ENCODE data around the gene RSPH10B. TPM values are rescaled to one million over a fixed set of nuclear protein-coding genes. Genes with fewer than 3 reads are reported as not detected.
"Not testable (repeated sequence)": the region's sequence is repeated elsewhere in the genome, so short reads cannot be mapped to it uniquely, and the experiment has no call there.

The RSPH10B gene
- total RNA-seq, result under 1 TPM in 1 of 2 donors, not detected in 1; 0.40 TPM
- 0 to 0.35 reads per million in 2 donors for total RNA-seq

DNA sequence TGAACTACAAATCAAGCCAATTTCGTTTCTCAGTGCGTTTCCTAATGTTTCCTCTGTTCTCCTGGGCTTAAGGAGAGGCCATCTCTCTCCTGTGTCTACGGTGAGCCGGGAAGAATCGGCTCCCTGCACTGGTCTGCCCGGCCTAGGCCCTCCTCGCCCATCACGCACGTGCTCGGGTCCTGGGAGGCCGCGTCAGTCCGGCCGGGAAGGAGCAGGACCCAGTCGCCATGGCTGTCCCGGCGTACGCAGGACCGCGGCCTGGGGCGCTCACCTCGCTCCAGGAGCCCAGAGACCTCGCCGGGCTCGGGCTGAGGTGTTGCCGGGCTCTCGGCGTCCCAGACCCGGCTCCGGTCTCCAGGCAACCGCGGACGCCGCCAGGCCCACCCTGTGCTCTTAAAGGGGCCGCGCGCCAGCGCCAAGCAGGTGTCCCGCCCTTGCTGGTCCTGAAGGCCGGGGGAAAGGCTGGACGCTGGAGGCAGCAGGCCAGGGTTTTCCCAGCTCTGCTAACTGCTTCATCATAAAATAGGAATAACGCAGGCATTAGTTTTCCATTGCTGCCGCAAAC, at the start of gene RSPH10B:
TSS of gene RSPH10B (minus strand) at position 343 of the 565 bp plus-strand sequence. CDS start 3,573 bp downstream, outside the sequence.
- H3K36me3 Mint-ChIP-seq (ENCODE audit: low read depth); H3K4me1 Mint-ChIP-seq; H3K4me3 Mint-ChIP-seq; DNase-seq; ATAC-seq; H3K9me3 ChIP-seq (ENCODE audit: control insufficient read depth, low read length, poor library complexity, severe bottlenecking); H3K27ac Mint-ChIP-seq; H3K27me3 Mint-ChIP-seq: not testable (repeated sequence)

DNA sequence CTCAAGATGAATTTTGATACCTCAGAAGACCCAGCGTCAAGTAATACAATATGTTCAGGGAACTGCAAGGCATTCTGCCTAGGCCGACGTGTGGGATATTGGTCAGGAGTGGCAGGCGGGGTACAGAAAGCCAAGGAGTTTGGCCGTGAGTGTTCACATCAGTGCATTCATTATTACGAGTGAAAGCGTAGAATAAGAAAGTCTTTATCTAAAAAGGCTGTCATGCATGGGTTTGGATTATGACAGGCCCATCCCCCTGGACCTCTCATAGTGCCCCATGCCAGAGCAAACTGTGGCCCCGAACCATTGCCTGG, 46.1 kb upstream of the RSPH10B start:
- H3K27ac Mint-ChIP-seq, result peak overlapping the region; percentile 27
- no peaks in the 10 kb centered on the region for H3K9me3 ChIP-seq (ENCODE audit: control insufficient read depth, low read length, poor library complexity, severe bottlenecking)
- peaks cover 12% of the 10 kb centered on the region for H3K4me1 Mint-ChIP-seq
- H3K36me3 Mint-ChIP-seq (ENCODE audit: low read depth), result no peaks in the 10 kb centered on the region
- no peak for ATAC-seq
- no peaks in the 10 kb centered on the region for H3K27me3 Mint-ChIP-seq
- no peak overlapping the region for H3K4me3 Mint-ChIP-seq
- no peak for DNase-seq

DNA sequence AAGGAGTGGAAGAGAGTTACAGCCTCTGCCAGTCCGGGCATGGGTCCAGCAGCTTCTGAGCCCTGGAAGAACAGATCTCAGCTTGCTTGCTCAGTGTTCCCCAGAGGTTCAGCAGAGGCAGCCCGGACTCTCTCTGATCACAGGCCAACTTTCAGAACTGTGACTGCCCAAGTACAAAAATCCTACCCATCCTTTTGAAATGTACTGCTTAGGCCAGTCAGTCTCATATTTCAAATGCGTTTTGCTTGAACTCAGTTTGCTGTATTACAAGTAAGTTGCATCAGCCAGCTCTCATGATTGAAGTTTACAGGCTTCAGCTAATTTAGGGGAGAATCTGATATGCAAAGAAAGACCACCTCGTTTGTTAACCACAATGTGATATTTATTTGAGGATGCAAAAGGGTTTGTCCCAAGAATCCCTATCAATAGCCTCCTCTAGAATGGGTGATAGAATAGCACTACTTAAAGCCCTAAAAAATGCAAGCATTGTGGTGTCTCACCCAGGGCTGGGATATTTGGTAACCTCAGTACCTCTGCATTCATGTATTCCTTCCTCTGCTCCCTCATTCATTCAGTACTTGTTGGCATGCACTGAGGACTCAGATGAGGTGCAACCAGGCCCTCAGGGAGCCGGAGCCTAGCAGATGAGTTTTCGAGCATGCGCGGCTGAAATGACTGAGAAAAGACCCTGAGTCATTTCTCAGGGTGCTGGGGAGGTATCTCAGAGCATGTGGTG, 45.6 kb upstream of the RSPH10B start:
- Mint-ChIP-seq H3K4me3 (no peak overlapping the region), H3K27me3 (no peaks in the 10 kb centered on the region), H3K27ac (peak overlapping the region; percentile 27), H3K36me3 (ENCODE audit: low read depth) (no peaks in the 10 kb centered on the region), H3K4me1 (peaks cover 13% of the 10 kb centered on the region)
- no peak for DNase-seq
- no peaks in the 10 kb centered on the region for H3K9me3 ChIP-seq (ENCODE audit: control insufficient read depth, low read length, poor library complexity, severe bottlenecking)
- no peak for ATAC-seq

DNA sequence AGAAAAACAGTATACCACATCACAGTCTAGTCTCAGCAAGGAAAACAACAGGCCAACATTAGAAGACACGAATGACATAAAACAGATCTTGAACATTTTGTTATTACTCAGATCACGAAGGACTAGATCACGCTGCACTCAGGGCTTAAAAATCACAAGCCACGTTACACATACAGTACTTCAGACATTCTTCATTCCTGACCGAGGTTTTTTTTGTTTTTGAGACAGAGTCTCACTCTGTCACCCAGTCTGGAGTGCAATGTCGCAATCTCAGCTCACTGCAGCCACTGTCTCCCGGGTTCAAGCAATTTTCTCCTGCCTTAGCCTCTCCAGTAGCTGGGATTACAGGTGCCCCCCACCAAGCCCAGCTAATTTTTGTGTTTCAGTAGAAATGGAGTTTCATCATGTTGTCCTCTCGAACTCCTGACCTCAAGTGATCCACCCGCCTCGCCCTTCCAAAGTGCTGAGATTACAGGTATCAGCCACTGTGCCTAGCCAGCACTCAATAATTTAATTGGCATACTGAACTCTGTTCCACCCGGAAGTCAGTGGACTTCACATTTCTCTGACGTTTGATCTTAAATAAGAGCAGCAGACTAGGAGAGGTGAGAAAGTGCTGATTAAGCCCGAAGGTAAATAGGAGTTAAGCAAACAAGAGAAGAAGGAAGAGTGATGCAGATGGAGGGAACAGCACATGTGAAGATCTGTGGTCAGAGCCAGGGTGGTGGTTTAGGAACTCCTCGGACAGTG, 42.0 kb upstream of the RSPH10B start:
- no peaks in the 10 kb centered on the region for H3K27me3 Mint-ChIP-seq
- H3K9me3 ChIP-seq (ENCODE audit: control insufficient read depth, low read length, poor library complexity, severe bottlenecking), result no peaks in the 10 kb centered on the region
- no peaks in the 10 kb centered on the region for H3K36me3 Mint-ChIP-seq (ENCODE audit: low read depth)
- no peak for DNase-seq
- no peak for ATAC-seq
- H3K4me3 Mint-ChIP-seq, result no peak overlapping the region
- H3K27ac Mint-ChIP-seq, result peak overlapping the region; percentile 39
- peaks cover 22% of the 10 kb centered on the region for H3K4me1 Mint-ChIP-seq

DNA sequence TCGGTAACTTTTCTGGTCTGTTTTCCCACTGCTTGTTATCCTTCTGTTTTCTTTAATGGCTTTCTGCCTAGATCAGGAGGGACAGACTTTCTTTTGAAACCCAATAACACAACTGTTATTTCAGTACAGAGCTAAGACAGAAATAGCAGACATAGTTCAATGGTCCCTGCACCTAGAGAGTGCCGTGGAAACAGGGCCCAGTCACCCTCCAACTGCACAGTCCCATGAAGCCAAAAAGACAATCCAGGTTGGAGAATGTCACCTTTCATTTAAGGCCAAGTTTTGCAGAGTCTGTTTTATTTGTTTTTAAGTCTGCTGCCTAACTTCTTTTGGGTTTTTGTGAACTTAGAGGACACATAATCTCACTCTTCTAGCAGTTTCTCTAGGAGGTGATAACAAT, 41.1 kb upstream of the RSPH10B start:
- no peaks in the 10 kb centered on the region for H3K9me3 ChIP-seq (ENCODE audit: control insufficient read depth, low read length, poor library complexity, severe bottlenecking)
- Mint-ChIP-seq H3K27me3 (no peaks in the 10 kb centered on the region), H3K36me3 (ENCODE audit: low read depth) (no peaks in the 10 kb centered on the region), H3K27ac (peak overlapping the region; percentile 39), H3K4me1 (peaks cover 27% of the 10 kb centered on the region), H3K4me3 (peak overlapping the region; percentile 63)
- ATAC-seq (no peak), DNase-seq (no peak)

DNA sequence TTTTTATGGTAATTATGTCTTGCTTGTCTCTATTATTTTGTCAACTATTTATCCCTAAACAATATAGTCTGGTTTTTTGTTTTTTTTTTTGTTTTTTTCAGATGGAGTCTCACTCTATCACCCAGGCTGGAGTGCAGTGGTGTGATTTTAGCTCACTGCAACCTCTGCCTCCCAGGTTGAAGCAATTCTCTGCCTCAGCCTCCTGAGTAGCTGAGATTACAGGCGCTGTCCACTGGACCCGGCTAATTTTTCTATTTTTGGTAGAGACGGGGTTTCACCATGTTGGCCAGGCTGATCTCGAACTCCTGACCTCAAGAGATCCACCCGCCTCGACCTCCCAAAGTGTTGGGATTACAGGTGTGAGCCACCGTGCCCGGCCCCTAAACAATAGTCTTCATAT, 39.9 kb upstream of the RSPH10B start:
- H3K27ac Mint-ChIP-seq, result peak overlapping the region; percentile 90
- not testable (repeated sequence) for H3K27me3 Mint-ChIP-seq; H3K9me3 ChIP-seq (ENCODE audit: control insufficient read depth, low read length, poor library complexity, severe bottlenecking); ATAC-seq; H3K36me3 Mint-ChIP-seq (ENCODE audit: low read depth); DNase-seq
- peaks cover 27% of the 10 kb centered on the region for H3K4me1 Mint-ChIP-seq
- H3K4me3 Mint-ChIP-seq, result peak overlapping the region; percentile 49

DNA sequence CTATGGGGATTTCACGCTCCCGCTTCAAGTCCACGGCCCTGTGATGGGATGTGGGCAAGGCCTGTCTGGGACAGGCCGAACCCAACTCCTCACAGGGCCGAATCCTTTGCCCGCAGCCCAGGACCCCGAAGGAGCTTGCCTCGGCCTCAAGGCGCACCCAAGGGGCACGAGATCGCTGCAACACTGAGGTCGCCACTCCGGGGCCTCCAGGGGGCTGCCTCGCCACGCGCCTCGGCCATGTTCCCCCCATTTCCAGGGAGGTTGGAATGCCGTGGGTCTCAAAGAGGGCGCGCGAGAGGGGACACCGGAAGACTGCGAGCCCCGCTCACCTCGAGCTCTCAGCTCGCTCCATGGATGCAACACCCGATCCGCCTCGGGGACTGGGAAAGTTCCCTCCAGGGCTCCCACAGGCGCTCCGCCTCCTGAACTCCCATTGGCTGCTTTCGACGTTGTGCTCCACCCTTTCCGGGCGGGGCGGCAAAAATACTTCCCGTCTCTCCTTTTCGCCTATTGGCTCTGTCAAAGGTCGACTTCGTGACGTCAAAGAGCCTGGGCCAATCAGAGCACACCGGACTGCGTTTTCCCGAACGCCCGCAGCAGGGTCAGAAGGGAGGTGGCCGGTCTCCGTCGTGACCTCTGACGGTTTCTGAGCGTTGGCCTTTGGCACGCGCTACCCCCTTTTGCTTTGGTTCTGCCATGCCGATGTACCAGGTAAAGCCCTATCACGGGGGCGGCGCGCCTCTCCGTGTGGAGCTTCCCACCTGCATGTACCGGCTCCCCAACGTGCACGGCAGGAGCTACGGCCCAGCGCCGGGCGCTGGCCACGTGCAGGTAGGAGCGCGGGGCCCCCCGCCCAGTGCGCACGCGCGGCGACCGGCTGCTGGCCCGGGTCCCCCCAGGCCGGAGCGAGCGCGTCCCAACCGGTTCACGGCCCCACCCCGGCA, 38.5 kb upstream of the RSPH10B start, which contains the start of the genes AIMP2 and PMS2:
TSS of gene AIMP2 (plus strand) at position 605 of the 944 bp plus-strand sequence. CDS start at position 697, 92 bp downstream.
TSS of gene PMS2 (minus strand) at position 382 of the 944 bp plus-strand sequence. CDS start at position 352, 30 bp downstream.
- no peaks in the 10 kb centered on the region for H3K9me3 ChIP-seq (ENCODE audit: control insufficient read depth, low read length, poor library complexity, severe bottlenecking)
- H3K36me3 Mint-ChIP-seq (ENCODE audit: low read depth), result no peaks in the 10 kb centered on the region
- no peaks in the 10 kb centered on the region for H3K27me3 Mint-ChIP-seq
- peak within 1 kb of the TSS; percentile 90 for H3K27ac Mint-ChIP-seq
- peak; percentile 90 for ATAC-seq
- H3K4me3 Mint-ChIP-seq, result peak within 1 kb of the TSS; percentile 95
- peak; percentile 85 to 93 (median 89) for DNase-seq
- peaks cover 27% of the 10 kb centered on the region for H3K4me1 Mint-ChIP-seq

DNA sequence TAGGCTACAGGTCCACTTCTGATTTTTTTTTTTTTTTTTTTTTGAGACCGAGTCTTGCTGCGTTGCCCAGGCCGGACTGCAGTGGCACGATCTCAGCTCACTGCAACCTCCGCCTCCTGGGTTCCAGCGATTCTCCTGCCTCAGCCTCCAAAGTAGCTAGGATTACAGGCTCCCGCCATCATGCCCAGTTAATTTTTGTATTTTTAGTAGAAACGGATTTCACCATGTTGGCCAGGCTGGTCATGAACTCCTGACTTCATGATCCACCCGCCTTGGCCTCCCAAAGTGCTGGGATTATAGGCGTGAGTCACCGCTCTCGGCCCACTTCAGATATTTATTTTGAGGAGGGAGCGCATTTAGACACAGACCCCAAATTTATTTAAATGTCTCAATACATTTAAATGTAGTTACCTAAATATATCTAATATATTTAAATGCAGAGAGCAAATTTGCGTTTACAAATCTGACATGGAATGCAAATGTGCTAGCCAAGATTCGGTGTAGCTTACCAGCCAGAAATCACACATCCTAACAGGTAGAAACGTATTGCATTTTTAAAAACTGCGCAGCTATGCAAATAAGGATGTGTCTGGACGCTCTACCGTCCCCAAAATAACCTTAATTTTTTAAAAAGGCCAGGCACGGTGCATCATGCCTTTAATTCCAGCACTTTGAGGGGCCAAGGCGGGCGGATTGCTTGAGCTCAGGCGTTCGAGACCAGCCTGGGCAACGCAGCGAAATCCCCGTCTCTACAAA, 37.5 kb upstream of the RSPH10B start:
- H3K27ac Mint-ChIP-seq, result peak overlapping the region; percentile 60
- H3K4me1 Mint-ChIP-seq, result peaks cover 25% of the 10 kb centered on the region
- DNase-seq; H3K36me3 Mint-ChIP-seq (ENCODE audit: low read depth); H3K27me3 Mint-ChIP-seq; ATAC-seq; H3K9me3 ChIP-seq (ENCODE audit: control insufficient read depth, low read length, poor library complexity, severe bottlenecking): not testable (repeated sequence)
- H3K4me3 Mint-ChIP-seq, result peak overlapping the region; percentile 95

DNA sequence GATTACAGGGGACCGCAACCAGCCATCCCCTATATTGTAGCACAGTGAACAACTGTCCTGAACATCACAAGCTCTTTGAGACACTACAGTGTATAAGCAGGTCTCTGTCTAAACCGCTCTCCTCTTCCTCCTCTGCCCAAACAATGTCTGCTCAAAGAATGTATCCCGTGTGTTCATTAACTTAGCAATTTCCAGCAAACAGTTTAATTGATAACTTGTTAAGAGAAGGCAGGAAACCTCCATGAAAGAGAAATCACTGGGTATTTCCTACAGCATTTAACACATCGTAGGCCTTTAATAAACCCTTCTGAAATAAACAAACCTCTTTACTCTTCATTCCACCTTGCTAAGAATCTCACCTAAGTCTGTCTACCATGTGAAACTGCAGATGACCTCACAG, 36.9 kb upstream of the RSPH10B start:
- Mint-ChIP-seq H3K27ac (peak overlapping the region; percentile 60), H3K36me3 (ENCODE audit: low read depth) (no peaks in the 10 kb centered on the region), H3K4me3 (peak overlapping the region; percentile 41), H3K4me1 (peaks cover 21% of the 10 kb centered on the region), H3K27me3 (no peaks in the 10 kb centered on the region)
- no peak for ATAC-seq
- H3K9me3 ChIP-seq (ENCODE audit: control insufficient read depth, low read length, poor library complexity, severe bottlenecking), result no peaks in the 10 kb centered on the region
- DNase-seq, result no peak

DNA sequence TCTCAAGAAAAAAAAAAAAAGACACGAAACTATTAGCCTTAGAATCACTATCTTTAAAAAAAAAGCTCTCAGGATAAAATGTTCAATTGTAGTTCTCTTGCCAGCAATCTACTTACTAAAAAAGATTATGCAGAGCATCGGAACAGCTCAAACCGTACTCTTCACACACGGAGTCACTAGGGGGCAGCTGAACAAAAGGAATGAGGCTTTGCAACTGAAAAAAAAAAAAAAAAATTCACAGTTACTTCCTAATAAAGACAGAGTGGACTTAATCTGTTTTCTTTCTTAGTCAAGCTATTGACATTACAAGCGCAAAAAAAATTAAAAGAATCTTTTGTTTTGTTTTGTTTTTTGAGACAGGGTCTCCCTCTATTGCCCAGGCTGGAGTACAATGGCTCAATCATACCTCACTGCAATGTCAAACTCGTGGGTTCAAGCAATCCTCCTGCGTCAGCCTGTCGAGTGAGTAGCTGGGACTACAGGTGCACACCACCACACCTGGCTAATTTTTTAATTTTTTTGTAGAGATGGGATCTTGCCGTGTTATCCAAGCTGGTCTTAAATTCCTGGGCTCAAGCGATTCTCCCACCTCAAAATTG, 26.8 kb upstream of the RSPH10B start:
- Mint-ChIP-seq H3K27ac (no peak overlapping the region), H3K4me1 (peaks cover 3% of the 10 kb centered on the region), H3K36me3 (ENCODE audit: low read depth) (peaks cover 2% of the 10 kb centered on the region), H3K4me3 (no peak overlapping the region), H3K27me3 (no peaks in the 10 kb centered on the region)
- H3K9me3 ChIP-seq (ENCODE audit: control insufficient read depth, low read length, poor library complexity, severe bottlenecking), result no peaks in the 10 kb centered on the region
- DNase-seq (peak in 1 of 3 donors; percentile 41), ATAC-seq (peak; percentile 67)

DNA sequence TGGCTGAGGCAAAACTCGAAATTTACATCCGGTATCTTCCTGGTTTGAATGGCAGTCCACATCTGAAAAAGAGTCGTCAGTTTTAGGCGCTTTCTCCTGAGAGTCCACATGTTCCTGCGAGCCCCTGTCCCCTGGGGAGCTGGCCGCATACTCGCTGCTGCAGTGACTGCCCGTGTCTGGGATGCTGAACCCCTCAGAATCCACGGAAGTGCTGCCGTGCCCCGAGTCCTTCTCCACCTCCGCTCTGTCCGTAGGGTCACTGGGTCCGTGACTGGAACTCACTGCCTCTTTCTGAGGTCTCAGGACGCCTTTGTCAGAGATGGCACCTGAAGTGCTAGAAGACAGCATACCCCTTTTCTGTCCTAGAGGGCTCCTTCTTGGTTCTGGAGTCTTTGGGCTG, 16.6 kb upstream of the RSPH10B start:
- not testable (repeated sequence) for H3K36me3 Mint-ChIP-seq (ENCODE audit: low read depth); H3K4me1 Mint-ChIP-seq; ATAC-seq; H3K27me3 Mint-ChIP-seq; DNase-seq; H3K27ac Mint-ChIP-seq; H3K4me3 Mint-ChIP-seq; H3K9me3 ChIP-seq (ENCODE audit: control insufficient read depth, low read length, poor library complexity, severe bottlenecking)
